ENCODE results near the gene TADA3.

Gene TADA3

DNA sequence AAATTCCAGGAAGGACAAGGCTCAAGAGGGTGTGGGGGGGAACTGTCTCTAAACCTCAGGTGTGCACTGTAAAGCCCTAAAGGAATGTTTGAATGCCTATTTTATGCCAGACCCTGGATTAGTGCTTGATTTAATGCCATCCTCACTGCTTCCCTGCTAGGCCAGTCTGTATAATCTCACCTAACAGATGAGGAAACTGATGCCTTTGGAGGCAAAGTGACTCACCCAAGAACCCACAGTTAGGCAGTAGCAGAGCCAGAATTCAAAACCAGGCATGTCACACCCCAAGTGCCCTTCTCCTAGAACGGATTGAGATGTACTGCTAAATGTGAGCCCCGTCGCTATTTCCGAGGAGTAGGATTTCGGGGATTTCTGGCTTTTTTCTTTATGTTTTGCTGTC, 30.4 kb downstream of the TADA3 start:
- no peak for DNase-seq (ENCODE audit: low read depth in 2 of 2)

DNA sequence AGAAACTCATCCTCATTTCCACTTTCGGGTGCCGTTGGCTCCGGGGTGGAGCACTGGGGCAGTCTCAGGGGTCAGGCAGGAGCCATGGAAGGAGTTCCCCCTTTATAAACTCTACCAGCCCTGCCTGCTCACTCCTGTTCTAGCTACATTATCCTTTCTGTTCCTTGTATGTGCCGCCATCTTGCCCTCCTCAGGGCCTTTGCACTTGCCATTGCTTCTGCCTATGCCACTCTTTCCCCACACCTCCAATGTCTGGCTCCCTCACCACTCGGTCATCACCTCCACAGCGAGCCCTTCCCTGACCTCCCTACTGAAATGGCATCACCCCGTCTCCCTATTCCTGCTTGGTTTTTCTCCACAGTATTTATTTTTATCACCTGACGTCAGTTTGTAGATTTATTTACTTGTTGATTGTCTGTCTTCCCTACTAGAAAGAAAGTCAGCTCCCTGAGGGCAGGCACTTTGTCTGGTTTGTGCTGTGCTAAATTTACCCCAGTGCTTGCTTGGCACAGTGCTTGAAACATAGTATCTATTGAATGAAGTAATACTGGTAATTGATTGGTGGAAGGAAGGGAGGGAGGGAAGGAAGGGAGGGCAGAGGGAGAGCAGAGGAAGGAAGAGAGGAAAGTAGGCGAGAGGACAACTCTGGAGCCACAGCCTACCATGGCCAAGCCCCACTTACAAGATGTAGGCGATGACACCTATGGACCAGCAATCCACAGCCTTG, 31.3 kb downstream of the TADA3 start:
- DNase-seq (ENCODE audit: low read depth in 2 of 2) = no peak

DNA sequence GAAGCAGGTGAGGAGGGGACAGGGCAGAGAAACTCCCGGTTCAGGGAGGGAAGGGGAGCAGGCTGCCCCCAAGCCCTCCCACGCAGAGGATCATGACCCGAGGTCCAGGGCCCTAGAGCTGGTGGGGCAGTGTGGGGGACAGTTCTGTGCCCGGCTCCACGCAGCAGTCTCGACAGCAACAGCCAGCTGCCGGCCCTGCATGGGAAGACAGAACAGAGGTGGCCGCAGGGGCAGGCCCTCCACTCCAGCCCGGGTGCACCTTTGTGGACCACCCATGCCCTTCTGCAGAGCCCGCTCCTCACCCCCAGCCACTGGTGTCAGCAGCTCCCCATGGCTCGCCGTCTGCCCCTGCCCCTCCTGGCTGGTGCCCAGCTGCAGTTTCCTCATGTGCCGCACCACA, 34.8 kb downstream of the TADA3 start:
- DNase-seq (ENCODE audit: low read depth in 2 of 2) = no peak

DNA sequence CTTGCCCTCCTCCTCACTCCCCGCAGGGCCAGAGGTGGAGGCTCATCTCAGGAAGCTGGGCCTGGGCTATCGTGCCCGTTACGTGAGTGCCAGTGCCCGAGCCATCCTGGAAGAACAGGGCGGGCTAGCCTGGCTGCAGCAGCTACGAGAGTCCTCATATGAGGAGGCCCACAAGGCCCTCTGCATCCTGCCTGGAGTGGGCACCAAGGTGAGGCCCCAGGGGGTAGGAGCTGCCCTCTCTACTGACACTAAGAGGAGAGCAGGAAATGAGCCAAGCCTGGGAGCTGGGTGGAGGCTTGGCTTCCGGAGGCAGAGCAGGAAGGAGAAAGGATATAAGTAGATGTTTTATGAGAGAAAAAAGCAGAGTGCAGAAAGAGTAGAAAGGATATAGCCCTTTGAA, 37.6 kb downstream of the TADA3 start:
- no peak for DNase-seq (ENCODE audit: low read depth in 2 of 2)

DNA sequence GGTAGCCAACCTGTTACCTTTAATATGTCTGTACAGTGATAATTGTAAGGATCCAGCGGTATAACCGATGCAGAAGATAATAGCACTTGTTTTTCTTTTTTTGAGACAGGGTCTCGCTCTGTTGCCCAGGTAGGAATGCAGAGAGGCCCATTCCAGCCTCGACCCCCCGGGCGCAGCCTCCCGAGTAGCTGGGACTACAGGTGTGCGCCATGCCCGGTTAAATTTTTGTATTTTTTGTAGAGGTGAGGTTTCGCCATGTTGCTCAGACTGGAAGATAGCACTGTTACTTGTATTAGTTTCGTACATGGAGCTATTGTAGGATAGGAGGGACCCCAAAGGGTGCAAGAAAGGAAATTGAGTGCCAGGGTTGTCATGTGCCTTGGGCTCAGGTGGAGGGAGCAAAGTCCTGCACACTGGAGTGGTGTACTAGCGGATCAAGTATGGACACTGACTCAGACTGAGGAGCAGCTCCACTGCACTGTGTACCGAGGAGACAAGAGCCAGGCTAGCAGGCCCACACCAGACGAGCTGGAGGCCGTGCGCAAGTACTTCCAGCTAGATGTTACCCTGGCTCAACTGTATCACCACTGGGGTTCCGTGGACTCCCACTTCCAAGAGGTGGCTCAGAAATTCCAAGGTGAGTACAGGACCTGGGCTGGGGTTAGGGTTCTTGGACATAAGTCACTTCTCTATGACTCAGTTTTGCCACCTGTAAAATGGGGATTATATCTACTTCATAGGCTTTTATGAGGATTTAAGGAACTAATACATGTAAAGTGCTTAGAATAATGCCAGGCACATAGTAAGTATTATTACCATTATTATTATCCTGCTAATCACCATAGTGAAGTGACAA, 41.5 kb downstream of the TADA3 start:
- no peak for DNase-seq (ENCODE audit: low read depth in 2 of 2)

DNA sequence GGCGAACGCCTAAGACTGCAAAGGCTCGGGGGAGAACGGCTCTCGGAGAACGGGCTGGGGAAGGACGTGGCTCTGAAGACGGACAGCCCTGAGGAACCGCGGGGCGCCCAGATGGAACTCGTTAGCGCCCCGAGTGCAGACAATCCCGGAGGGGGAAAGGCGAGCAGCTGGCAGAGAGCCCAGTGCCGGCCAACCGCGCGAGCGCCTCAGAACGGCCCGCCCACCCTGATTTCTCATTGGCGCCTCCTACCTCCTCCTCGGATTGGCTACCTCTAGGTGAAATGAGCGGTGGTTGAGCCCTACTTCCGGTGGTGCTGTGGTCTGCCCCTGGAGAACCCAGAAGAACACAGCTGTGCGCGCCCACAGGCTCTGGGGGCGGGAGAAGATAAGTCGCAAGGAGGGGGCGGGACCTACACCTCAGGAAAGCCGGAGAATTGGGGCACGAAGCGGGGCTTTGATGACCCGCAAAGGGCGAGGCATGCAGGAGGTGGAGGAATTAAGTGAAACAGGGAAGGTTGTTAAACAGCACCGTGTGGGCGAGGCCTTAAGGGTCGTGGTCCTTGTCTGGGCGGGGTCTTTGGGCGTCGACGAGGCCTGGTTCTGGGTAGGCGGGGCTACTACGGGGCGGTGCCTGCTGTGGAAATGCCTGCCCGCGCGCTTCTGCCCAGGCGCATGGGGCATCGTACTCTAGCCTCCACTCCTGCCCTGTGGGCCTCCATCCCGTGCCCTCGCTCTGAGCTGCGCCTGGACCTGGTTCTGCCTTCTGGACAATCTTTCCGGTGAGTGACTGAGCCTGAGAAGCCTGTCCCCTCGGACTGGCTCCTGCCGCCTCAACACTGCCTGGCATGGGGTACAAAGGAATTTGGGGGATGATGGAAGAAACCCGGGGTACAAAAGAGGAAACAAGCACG, 42.4 kb downstream of the TADA3 start, which contains the start of gene OGG1:
Gene OGG1 (plus strand): TSS at position 308 of the 911 bp plus-strand sequence. CDS start 335 bp downstream, at position 643.
- DNase-seq (ENCODE audit: low read depth in 2 of 2) = peak; percentile 96 to 97

DNA sequence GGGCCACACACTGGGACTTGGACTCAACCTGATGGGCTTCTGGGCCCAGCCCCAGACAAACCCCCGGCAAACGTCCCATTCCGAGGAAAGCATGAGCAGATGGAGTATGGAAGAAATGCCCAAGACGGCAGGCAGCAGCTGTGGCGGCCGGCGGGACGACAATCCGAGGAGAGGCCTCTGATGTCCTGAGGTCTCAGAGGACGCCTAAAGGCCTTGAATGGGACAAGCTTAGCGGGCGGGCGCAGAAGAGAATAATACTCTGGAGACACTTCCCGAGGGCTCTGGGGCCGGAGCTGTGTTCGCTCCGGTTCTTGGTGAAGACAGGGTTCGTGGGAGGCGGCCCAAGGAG, 43.0 kb downstream of the TADA3 start:
- no peak for DNase-seq (ENCODE audit: low read depth in 2 of 2)

DNA sequence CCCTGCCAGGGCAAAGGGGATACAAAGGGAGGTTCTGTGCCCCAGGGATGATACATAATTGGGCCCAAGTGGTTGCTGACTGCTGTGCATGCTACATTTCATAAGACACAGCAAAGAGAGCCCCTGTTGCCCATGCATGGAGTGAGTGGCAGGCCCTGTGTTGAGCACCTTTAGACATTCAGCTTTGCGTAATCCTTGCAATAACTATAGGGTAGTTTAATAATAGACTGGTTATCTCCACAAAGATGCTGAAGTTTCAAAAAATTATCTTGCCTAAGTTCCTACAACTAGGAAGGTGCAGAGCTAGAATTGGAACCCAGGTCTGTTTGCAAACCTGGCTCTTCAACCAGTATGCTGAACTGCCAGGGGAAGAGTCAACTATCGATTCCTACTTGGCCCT, 44.2 kb downstream of the TADA3 start:
- no peak for DNase-seq (ENCODE audit: low read depth in 2 of 2)

DNA sequence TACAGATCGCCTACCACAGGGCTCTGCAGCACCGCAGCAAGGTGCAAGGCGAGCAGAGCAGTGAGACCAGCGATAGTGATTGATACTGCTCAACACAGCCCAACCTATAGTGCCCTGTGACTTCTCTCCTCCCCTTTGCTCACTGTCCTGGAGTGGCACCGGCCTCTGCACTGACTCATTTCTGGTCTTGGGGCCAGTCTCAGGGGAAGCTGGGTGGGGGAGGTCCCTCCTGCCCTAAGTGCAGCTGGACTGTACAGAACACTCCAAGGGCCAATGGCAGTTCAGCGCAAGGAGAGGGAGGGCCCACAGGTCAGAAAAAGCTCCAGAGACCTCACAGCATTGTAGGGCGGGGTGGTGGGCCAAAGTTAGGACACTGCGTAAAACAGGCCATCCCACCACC, 45.0 kb downstream of the TADA3 start:
- DNase-seq (ENCODE audit: low read depth in 2 of 2) = no peak

DNA sequence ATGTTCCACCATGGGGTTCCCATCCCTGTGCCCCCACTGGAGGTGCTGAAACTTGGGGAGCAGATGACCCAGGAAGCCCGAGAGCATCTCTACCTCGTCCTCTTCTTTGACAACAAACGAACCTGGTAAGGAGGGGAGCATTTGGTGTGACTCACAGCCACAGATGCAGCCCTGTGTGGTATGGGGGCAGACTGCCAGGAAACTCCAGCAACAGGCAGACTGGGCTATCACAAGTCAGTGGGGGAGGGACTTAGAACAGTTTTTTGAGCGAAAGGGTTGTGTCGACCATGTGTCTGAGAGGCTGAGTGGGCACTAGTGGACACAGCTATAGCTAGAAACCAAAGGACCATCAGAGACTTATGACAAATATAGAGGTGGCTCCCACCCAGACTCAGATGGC, 45.9 kb downstream of the TADA3 start:
- no peak for DNase-seq (ENCODE audit: low read depth in 2 of 2)

DNA sequence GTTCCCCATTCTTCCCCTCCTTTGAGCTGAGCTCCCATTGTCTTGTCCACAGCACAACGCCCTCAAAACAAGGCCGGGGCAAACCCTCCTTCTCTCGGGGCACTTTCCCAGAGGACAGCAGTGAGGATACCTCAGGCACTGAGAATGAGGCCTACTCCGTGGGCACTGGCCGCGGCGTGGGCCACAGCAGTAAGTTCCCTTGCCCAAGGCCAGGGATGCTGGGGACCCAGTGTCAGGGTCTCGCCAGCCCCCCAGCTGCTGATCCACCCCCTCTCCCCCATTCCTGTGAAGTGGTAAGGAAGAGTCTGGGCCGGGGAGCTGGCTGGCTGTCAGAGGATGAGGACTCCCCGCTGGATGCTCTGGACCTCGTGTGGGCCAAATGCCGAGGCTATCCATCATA, 46.8 kb downstream of the TADA3 start:
- no peak for DNase-seq (ENCODE audit: low read depth in 2 of 2)

DNA sequence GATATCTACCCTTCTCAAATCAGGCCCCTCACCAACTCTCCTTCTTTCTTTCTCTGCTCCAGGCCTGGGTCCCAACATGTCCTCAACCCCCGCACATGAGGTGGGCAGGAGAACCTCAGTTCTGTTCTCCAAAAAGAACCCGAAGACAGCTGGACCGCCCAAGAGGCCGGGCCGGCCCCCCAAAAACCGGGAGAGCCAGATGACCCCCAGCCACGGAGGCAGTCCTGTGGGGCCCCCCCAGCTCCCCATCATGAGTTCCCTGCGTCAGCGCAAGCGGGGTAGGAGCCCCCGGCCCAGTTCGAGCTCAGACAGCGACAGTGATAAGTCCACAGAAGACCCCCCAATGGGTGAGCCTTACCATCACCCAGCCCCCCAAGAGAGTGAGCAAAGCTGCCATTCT, 48.1 kb downstream of the TADA3 start:
- no peak for DNase-seq (ENCODE audit: low read depth in 2 of 2)

DNA sequence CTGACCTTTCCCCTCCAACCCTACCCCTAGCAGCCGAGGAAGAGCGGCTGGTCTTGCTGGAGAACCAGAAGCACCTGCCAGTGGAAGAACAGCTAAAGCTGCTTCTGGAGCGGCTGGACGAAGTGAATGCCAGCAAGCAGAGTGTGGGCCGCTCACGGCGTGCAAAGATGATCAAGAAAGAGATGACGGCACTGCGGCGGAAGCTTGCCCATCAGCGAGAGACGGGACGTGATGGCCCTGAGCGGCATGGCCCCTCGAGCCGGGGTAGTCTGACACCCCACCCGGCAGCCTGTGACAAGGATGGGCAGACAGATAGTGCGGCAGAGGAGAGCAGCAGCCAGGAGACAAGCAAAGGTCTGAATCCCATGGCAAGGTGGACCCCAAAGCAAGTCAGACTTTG, 48.7 kb downstream of the TADA3 start:
- no peak for DNase-seq (ENCODE audit: low read depth in 2 of 2)

DNA sequence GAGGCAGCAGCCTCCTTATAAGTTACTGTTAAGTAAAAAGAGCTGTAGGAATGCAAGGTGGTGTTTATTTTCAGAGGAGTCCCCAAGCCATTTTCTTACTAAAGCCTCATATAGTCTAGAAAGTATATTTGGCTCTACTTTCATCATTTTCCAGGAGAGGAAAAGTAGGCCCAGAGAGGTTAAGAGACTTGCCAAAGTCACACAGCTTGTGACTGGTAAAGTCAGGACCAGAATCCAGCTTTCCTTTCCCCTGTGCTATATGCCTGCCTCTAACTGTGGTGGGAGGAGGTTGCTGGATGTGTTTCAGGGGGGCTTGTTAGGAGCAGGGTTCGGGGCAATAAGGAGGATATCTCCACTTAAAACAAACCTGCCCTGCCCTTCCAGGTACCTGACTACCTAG, 49.7 kb downstream of the TADA3 start:
- no peak for DNase-seq (ENCODE audit: low read depth in 2 of 2)

DNA sequence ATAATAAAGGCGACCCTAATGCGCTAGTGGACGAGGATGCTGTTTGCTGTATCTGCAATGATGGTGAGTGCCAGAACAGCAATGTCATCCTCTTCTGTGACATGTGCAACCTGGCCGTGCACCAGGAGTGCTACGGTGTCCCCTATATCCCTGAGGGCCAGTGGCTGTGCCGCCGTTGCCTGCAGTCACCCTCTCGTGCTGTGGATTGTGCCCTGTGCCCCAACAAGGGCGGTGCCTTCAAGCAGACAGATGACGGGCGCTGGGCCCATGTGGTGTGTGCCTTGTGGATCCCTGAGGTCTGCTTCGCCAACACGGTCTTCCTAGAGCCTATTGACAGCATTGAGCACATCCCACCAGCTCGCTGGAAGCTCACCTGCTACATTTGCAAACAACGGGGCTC, 53.1 kb downstream of the TADA3 start:
- no peak for DNase-seq (ENCODE audit: low read depth in 2 of 2)

DNA sequence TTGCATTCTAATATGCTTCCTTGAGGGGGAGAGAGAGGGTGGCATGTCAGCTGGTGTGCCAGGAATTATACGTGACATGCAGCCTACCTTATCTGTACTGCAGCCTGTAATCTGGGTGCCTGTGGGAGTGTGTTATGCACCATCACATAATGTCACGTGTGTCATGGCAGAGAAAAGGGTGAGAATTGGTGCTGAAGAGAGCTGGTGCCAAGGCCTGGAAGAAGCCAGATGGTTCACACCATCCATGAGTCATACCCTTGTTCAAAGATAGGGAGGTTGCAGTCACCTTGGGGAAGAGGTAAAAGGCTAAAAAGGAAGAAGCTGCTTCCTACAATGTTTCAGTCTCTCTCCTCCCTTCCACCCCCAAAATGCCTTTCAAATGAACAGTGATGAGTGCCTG, 55.4 kb downstream of the TADA3 start:
- no peak for DNase-seq (ENCODE audit: low read depth in 2 of 2)

DNA sequence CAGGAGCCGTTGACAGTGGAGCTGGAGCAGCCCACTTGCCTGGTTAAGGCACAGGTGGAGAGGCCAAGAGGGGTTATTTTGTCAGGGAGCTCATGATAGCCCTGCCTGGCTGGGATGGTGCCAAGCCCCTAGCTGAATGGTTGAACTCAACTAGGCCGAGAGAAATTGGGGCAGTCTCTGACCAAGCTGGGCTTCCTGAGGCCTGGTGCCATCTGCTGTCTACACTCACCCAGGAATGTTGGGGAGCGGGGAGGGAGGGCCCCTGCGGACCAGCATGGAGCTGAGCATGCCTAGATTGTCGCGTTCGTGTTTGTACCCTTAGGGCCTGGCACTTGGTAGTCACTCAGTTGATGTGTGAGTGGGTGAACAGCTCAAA, 59.5 kb downstream of the TADA3 start:
- no peak for DNase-seq (ENCODE audit: low read depth in 2 of 2)

DNA sequence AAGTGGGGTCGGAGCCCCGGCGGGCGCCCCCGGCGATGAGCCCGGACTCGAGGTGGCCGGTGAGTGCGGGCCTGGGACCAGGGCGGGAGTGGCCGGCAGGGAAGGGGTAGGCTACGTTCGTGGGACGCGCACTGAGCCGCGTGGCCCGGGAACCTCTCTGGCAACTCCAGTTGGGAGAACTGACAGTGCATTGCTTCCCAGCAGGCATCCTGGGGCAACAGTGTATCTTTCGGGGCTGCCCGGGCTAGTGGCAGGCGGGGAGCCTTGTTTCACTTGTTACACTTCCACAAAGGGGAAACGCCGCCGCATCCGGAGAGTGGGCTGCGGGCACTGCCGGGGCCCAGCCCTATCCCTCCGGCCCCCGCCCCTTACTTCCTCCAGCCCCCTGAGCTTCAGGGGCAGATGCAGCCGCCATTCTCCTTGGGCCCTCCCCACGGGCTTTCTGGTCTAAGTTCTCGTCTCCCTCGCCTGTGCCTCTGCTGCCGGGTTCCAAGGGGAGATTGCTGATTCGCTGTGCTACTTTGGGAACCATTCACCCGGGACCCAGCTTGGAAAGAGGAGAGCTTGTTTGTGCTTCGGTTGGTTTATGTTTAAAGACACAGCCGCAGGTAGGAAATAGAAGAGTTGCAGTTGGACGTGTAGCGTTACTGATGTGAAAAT, 60.1 kb downstream of the TADA3 start:
- peak in 1 of 2 donors; percentile 35 for DNase-seq (ENCODE audit: low read depth in 2 of 2)

DNA sequence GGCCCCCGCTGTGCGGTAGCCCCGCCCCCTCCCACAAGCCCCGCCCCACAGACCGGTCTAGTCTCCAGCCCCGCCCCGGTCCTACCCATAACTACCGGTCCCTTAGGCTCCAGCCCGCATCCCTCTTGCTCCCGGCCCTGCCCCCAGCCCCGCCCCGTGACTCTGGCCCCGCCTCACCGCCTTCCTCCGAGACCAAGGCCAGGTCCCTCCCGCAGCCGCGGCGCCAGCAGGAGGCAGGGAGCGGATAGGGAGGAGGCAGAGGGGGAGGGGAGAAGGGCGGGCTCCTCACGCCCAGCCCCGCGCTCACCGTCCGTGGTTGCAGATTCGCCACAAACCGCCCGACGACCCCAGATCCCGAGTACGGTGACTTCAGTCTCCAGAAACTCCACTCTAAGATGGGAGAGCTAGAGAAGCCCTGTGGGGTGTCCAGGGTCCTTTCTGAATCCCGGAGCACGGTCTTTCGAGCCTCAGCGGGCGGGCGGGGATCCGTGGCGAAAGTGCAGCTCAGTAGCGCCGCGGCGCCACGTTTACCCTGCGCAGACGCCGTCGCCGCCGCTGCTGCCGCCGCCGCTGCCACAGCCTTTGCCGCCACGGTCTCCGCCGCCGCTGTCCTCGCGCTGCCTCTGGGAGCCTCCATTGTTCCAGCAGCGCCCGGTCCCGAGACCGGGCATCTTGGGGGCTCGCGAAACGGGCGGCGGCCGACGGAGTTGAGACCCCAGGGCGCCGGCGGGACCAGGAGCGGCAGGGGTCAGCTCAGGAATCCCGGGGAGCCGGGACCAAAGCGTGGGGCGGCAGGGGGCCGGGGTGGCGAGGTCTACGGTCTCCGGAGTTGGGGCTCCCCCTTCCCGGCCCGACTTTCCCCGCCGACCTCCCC, 60.8 kb downstream of the TADA3 start, which contains the start of gene BRPF1:
Gene BRPF1 (plus strand): TSS at position 530 of the 874 bp plus-strand sequence. CDS start 2,406 bp downstream, outside the sequence.
- peak; percentile 98 to 100 for DNase-seq (ENCODE audit: low read depth in 2 of 2)

DNA sequence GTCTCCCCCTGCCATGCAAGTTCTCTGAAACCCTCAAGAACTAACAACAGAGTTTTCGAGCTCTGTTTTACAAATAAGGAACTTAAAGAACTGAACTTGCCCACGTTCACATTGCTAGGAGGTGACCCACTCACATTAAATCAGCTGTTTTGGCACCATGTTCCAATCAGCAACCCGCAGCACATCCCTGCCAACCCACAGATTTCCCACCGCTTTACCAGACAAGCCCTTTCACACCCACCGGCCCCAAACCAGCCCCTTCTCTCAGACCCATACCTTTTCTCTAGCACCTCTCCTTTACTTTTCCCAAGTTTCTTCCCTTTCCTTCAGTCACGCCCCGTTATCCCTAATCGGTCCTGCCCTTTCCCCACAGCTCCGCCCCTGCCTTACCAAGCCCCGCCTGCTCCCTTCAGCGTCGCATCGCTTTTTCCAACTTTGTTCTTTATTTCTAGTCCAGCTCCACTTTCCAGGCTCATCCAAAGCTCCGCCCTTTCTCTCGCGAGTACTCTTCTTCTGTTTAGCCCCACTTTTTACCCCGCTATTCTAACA, 61.5 kb downstream of the TADA3 start:
- DNase-seq (ENCODE audit: low read depth in 2 of 2) = no peak

Data from stimulated activated CD8-positive, alpha-beta memory T cell treated with anti-CD3 and anti-CD28 coated beads, Interleukin-7, amount 100 ng/mL, for 4 hours (primary cell).